NCI-H82 treated with DMSO at 0.1 percent for 48 hours (cell line): ENCODE results near the gene SPEM2.
A peak's percentile ranks its signal among the peaks of the same experiment; 100 is the strongest.

ENCODE experiments used
- DNase-seq: peaks from one replicate; lab custom pipeline; 2025; ENCODE audit not compliant: unreplicated experiment; lab: John Stamatoyannopoulos, UW

The SPEM2 gene

GRCh38 chr17:7425316-7425715 is at the start of gene SPEM2:
SPEM2 (plus strand) TSS chr17:7425616; CDS start chr17:7425689, 73 bp downstream.
- no peak for DNase-seq

- no peak for DNase-seq
Observed at GRCh38 chr17:7379134-7379533, 46.3 kb upstream of the SPEM2 start.

GRCh38 chr17:7380321-7380720 is 45.1 kb upstream of the SPEM2 start:
- DNase-seq: no peak

DNA sequence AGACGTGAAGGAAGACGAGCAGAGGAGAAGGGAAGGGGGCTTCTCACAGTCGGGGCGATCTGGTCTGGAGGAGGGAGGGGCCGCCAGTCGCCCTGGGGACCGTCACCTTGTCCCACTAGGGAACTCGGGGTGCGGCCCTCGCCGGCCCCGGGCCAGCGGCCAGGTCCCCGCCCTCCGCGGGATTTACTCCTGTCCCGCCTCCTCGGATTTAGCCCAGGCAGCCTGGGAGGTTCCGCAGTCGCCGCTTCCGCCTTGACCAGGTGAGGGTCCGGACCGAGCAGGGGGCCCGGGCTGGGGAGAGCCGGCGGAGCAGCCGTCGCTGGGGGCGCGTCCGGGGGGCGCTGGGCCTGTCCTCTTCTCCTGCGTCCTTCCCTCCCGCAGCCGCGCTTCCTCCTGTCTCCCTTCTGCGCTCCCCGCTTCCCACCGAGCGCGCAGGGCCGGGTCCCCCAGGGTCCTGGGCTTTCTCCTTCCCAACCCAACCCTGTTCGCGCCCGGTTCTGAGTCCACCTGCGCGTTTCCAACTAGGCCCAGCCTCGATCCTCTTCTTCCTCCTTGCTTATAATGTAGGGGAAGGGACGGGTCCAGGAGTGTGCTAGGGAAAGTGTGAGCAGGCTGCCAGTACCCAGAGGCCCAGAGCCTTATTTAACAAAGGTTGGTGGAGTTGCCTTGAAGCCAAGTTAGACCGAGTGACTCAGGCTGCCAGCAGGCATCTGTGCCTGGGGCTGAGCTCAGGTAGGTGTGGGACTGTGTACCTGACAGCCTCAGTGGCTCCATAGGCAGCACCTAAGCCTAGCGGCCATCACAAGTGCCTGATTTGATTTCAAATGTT is 44.3 kb upstream of the SPEM2 start, which contains the start of gene TNK1:
TSS of gene TNK1 (plus strand) at position 235 of the 829 bp plus-strand sequence. CDS start 1,838 bp downstream, outside the sequence.
- no peak for DNase-seq

DNA sequence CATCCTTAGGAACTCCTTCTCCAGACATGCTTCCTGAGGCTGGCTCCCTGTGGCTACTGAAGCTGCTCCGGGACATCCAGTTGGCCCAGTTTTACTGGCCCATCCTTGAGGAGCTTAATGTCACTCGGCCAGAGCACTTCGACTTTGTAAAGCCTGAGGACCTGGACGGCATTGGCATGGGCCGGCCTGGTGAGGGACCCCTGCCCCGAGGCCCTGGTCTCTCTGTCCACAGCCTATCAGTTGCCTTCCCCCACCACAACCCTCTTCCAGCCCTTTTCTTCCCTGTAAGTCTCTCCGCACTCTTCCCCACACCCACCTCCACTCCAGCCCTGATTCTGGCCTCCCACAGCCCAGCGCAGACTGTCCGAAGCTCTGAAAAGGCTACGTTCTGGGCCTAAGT is 42.5 kb upstream of the SPEM2 start:
- no peak for DNase-seq

GRCh38 chr17:7383371-7383741 is 42.1 kb upstream of the SPEM2 start:
- DNase-seq: no peak

DNA sequence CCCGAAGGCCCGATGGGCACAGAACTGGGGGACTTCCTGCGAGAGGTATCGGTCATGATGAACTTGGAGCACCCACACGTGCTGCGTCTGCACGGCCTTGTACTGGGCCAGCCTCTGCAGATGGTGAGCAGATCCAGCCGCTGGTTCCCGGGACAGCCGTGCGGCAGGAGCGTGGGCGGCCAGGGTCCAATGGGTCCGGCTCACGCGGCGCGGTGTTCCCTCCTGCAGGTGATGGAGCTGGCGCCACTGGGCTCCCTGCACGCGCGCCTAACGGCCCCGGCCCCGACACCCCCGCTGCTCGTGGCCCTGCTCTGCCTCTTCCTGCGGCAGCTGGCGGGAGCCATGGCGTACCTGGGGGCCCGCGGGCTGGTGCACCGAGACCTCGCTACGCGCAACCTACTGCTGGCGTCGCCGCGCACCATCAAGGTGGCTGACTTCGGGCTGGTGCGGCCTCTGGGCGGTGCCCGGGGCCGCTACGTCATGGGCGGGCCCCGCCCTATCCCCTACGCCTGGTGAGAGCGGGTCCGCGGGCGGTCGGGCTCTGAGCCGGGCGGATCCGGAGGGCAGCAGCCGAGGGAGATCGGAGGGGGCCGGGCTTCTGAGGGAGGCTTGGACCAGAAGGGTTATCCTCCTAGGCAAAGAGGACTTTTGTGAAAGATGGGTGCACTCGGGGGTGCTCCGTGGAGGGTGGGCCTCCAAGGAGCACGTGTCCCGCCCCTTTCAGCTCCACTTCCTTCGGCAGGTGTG is 41.5 kb upstream of the SPEM2 start:
- DNase-seq: peak; percentile 16

DNA sequence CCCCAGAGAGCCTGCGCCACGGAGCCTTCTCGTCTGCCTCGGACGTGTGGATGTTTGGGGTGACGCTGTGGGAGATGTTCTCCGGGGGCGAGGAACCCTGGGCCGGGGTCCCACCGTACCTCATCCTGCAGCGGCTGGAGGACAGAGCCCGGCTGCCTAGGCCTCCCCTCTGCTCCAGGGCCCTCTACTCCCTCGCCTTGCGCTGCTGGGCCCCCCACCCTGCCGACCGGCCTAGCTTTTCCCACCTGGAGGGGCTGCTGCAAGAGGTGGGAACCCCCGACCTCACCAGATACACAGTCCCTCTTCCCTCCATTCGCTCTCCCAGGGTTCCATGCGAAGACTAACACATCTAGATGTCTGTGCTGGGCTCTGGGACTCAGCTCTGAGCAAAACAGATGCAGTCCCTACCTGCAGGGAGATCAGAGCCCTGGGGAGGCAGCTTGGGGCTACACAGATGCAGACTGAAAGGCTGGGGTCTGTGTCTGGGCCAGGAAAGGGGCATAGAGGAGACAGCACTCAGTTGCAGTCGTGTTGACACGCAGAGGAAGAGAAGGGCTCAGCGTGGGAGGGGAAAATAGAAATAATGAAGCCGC is 40.8 kb upstream of the SPEM2 start:
- no peak for DNase-seq

DNA sequence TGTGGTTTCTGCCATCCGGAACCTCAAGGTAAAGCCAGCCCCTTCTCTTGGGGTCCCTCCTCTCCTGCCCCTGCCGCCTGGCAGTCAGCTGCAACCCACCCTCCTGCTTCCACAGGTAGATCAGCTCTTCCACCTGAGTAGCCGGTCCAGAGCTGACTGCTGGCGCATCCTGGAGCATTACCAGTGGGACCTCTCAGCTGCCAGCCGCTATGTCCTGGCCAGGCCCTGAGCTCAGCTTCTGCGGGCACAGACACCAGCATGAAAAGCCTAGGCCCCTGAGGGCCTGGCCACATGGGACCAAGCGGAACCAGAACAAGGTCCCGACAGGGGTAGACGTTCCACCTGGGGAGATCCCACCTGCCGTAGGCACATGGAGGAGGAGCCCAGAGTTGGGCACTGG is 36.6 kb upstream of the SPEM2 start:
- no peak for DNase-seq

DNA sequence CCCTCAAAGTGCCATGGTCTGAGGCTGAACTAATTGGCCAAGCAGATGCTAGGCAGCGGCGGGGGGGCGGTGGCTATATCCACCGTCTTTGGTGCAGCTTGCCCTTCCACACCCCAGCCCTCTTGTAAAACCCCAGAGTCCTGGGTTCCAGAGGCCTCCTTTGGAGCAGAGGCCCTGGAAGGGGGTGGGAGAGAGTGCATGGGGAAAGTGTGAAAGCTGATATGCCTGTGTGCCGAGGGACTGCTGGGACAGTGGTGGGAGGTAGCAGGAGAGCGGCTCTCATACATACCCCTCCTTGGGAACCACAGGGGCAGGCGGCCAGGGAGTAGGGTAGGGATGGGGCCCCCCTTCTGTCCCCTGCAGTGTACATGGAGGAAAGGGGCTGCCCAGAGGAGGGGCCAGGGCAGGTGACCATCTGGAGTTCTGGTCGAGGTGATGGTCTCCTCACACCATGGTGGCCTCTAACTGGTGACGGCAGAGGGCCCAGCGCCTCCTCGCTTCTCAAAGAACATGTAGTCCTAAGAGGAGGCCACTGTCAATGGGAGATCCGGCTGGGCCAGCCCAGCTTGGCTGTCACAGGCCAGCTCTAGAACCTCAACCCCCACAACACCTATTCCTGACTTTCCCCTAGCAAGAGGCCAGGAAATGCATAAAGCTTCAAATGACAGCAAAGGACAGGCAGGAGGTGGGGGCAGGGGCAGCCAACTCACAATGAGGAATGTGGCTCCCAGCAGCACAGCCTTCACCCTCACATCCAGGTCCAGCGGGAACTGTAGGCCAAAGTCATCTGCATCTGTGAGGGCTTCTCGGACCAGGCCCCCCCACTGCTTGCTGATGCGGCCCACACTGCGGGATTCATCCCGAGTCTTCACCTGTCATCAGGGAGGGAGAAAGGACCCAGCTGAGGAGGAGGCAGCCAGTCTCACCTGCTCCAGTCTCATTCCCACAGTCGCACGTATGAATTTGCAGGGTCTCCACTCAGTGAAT is 35.2 kb upstream of the SPEM2 start:
- DNase-seq: no peak

GRCh38 chr17:7391307-7391706 is 34.1 kb upstream of the SPEM2 start:
- DNase-seq: no peak

- no peak for DNase-seq
Observed at GRCh38 chr17:7392696-7393612, 32.5 kb upstream of the SPEM2 start.

- DNase-seq: peak; percentile 19
Observed at GRCh38 chr17:7393613-7394451, 31.6 kb upstream of the SPEM2 start.

- peak; percentile 57 for DNase-seq
Observed at GRCh38 chr17:7394452-7395191, 30.8 kb upstream of the SPEM2 start, which contains the start of gene PLSCR3. PLSCR3 (minus strand) TSS chr17:7394525; CDS start chr17:7394110, 415 bp downstream.

GRCh38 chr17:7396147-7396546 is 29.3 kb upstream of the SPEM2 start:
- no peak for DNase-seq

GRCh38 chr17:7398612-7399011 is 26.8 kb upstream of the SPEM2 start:
- no peak for DNase-seq

DNA sequence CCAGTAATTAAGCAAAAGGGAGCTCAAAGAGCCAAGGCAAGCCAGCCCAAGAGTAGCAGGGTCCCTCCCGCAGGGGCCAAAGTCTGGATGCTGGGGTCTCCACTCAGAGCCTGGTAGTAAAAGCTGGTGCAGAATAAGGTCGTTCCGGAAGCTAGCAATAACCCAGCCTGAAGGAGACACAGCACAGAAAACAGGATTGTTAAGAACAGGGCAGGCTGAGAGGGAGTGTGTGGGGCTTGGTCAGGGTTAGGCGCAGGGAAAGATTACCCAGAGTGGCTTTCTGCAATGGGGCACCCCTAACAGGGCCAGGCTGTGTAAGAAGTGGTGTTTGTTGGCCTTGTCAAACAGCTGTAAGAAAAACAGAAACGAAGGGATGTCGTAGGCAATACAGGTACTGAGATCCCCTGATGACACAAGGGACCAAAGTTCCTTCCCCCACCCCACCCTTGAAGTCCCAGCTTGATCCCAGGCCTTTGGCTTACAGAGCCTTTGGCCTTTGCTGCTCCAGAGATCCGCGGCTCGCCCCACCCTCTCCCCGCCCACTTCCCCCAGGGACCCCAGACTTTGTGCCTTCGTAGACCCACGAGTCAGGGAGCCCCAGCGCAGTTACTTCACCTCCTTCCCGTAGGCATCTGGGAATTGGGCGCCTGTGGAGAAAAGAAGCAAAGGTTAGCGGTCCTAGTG is 22.2 kb upstream of the SPEM2 start:
- no peak for DNase-seq

DNA sequence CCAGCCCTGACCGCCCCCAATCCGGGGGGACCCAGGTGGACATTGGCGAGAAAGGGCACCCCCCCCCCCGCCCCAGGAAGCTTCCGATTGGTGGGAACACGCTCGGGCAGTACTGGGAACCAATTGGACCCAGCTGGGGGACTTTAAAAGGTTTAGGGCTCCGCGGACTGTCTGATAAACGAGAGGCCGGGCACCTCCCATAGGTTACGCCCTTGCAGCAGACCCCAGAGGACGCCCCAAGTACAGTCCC is 21.8 kb upstream of the SPEM2 start:
- DNase-seq: peak; percentile 81
